GM13977 (cell line): Measurements from ENCODE around the gene SPRED2.

ENCODE experiments used
- DNase-seq: peaks from one replicate; pipeline ENCODE4 v3.0.0; 2012; ENCODE audit warnings: low spot score
- in situ Hi-C: fragments of 300-500 bp; cut with MboI; formaldehyde crosslinking; loops from one replicate; pipeline ENCODE4 v1.12.0; 2022; ENCODE audit warnings: low sequenced_read_pairs, low pct_unique_long_range_greater_than_20kb, mixed read lengths, inconsistent platforms; ENCODE audit not compliant: unreplicated experiment
- TF ChIP-seq, protein P1 (sequence below): IDR thresholded peaks from 2 replicates; pipeline ENCODE4 v1.5.1; 2012; ENCODE audit warnings: mild to moderate bottlenecking, control low read depth; ENCODE audit not compliant: insufficient read depth; ENCODE audit errors: extremely low read depth, missing control alignments

SPRED2 gene

GRCh38 chr2:65373365-65373918 is 59.0 kb downstream of the SPRED2 start:
- TF ChIP-seq, protein P1, sequence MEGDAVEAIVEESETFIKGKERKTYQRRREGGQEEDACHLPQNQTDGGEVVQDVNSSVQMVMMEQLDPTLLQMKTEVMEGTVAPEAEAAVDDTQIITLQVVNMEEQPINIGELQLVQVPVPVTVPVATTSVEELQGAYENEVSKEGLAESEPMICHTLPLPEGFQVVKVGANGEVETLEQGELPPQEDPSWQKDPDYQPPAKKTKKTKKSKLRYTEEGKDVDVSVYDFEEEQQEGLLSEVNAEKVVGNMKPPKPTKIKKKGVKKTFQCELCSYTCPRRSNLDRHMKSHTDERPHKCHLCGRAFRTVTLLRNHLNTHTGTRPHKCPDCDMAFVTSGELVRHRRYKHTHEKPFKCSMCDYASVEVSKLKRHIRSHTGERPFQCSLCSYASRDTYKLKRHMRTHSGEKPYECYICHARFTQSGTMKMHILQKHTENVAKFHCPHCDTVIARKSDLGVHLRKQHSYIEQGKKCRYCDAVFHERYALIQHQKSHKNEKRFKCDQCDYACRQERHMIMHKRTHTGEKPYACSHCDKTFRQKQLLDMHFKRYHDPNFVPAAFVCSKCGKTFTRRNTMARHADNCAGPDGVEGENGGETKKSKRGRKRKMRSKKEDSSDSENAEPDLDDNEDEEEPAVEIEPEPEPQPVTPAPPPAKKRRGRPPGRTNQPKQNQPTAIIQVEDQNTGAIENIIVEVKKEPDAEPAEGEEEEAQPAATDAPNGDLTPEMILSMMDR: no peak
- in situ Hi-C loops: no loop called here
- DNase-seq: no peak

DNA sequence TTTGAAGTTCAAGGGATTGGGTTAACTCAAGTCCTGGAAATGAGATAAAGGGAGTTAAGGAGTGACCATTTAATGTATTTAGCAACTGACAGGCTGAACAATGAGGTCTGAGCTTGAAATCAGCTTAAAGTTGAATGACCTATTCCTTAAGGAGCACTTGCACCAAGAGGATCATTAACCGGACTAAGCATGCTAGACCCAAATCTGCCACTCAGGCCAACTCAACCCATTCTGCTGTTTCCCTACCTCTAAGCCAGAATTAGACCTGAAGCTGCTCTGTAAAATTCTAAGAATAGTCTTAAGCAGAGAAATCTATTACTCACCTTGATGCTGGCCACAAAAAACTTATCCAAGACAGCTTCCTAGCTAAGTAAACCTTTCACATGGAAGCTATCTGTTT is 59.8 kb downstream of the SPRED2 start:
- no peak for DNase-seq
- in situ Hi-C loops: no loop called here
- TF ChIP-seq, protein P1: no peak

- DNase-seq: no peak
- in situ Hi-C loops: no loop called here
- TF ChIP-seq, protein P1: no peak
Observed at GRCh38 chr2:65371074-65371434, 61.3 kb downstream of the SPRED2 start.

GRCh38 chr2:65370387-65371073 is 61.9 kb downstream of the SPRED2 start:
- in situ Hi-C loops: no loop called here
- TF ChIP-seq, protein P1: no peak
- no peak for DNase-seq

GRCh38 chr2:65369980-65370379 is 62.4 kb downstream of the SPRED2 start:
- no peak for DNase-seq
- in situ Hi-C loops: no loop called here
- TF ChIP-seq, protein P1: no peak

GRCh38 chr2:65369574-65369973 is 62.8 kb downstream of the SPRED2 start:
- TF ChIP-seq, protein P1: no peak
- in situ Hi-C loops: no loop called here
- DNase-seq: no peak
